ENCODE results near the gene CFAP45.
A peak's percentile ranks its signal among the peaks of the same experiment; 100 is the strongest.

The CFAP45 gene

GRCh38 chr1:159935719-159936272 is 35.8 kb upstream of the CFAP45 start:
- no peak for DNase-seq

GRCh38 chr1:159935305-159935704 is 35.3 kb upstream of the CFAP45 start:
- DNase-seq: no peak

- DNase-seq: no peak
Observed at GRCh38 chr1:159934136-159935039, 34.4 kb upstream of the CFAP45 start.

- DNase-seq: no peak
Observed at GRCh38 chr1:159933347-159933746, 33.4 kb upstream of the CFAP45 start.

- no peak for DNase-seq
Observed at GRCh38 chr1:159932296-159933285, 32.6 kb upstream of the CFAP45 start.

DNA sequence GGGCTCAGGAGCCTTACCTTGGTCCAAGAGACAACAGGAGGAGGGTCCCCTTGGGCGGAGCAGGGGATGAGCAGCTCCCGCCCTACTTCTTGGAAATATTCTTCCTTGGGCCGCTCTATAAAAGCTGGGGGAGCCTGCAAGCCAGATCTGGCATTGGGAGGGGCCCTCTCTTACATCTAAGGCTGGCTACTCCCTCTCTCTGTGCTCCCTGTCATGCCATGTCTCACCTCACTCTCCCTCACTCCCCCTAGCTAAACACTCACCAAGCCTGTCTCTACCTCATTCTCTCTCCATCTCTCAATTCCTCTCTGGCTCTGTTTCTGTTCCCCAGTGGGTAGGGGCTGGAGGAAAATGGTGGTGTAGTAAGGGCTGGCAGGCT is 31.8 kb upstream of the CFAP45 start:
- DNase-seq: no peak

DNA sequence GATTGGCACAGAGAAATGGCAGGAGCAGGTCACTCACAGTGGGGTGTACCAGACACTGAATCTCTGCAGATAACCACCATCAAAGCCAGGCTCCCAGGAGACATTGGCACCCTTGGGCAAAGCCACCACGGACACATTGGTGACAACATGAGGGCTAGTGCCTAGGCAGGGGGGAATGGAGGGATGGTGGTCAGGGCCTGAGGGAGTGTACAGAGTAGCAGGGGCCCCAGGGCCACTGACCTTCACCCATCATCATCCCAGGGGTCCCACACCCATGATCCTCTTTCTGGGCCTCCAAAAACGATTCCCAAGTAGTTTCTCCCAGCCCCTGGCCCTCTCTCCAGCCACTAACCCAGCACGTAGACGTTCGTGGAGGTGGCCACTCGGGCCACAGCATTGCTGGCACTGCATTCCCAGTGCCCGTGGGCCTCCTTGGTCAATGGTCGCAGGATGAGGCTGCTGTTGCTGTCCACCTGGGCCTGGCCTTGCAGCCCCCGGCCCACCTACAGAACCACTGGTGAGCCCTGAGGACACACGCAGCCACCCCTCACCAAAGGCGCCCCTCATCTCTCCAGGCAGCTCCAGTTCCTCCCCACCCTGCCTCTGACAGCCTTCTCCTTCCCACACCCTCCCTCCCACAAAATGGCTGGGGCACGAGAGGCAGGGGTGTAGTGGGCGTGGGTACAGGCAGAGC is 31.3 kb upstream of the CFAP45 start:
- no peak for DNase-seq

DNA sequence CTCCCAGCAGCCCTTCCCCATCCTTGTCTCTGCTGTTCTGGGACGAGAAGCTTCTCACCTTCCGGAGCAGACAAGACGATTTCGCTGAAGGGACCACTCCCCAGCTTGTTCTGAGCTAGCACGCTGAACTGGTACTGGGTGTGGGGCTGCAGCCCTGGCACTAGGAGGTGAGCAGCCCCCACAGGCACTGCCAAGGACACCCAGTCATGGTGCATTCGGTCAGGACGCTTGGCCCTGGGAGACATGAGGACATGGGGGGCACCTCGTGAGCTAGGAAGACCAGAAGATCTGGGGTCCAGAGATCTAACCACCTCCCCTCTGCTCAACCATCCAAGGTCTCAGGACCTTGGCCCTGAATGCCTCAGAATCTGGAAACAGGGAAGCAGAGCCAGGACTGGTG is 30.7 kb upstream of the CFAP45 start:
- no peak for DNase-seq

DNA sequence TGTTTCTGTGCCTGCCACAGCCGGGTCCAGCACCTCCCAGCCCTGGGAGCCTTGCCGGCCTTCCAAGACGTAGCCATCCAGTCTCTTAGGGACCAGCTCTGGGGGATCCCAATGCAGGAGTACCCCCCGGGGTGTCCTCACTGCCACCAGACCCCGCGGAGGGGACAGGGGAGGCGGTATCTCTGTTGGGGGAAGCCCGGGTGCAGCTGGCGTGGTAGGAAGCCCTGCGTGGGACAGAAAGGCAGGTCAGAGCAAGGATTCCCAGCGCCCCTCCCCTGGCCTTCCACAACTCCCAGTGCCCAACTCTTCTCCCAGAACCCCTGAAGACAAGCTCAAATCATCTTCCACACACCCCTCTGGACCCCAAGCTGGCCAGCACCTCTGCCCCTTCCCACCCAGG is 30.3 kb upstream of the CFAP45 start:
- no peak for DNase-seq

GRCh38 chr1:159929155-159930051 is 29.4 kb upstream of the CFAP45 start:
- DNase-seq: no peak

- DNase-seq: no peak
Observed at GRCh38 chr1:159928491-159929050, 28.6 kb upstream of the CFAP45 start.

DNA sequence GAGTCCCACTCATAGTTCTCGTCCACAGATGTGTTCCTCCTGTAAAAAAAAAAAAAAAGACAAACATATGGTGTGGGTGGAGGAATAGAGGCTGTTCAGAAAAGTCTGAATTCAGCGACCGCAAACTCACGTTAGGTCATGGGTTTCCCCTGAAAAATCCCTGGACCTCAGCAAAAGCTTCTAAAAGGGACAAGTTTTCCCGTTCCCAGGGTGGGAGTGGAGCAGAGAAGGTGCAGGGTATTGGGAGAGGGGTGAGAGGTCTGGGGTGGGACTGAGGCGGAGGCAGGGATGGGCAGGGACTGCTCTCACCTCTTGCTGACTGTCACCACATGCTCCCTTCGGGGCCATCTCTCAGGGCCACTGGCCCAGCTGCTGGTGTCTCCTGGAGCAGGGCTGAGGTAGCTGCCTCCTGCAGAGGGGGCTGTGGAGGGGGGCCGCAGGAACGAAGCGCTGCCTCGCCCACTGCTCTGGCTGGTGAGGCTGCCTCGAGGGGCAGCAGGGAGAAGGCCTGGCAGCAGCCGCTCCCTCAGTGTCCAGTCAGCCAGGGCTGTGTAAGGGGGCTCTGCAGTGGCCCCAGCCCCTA is 28.0 kb upstream of the CFAP45 start:
- no peak for DNase-seq

DNA sequence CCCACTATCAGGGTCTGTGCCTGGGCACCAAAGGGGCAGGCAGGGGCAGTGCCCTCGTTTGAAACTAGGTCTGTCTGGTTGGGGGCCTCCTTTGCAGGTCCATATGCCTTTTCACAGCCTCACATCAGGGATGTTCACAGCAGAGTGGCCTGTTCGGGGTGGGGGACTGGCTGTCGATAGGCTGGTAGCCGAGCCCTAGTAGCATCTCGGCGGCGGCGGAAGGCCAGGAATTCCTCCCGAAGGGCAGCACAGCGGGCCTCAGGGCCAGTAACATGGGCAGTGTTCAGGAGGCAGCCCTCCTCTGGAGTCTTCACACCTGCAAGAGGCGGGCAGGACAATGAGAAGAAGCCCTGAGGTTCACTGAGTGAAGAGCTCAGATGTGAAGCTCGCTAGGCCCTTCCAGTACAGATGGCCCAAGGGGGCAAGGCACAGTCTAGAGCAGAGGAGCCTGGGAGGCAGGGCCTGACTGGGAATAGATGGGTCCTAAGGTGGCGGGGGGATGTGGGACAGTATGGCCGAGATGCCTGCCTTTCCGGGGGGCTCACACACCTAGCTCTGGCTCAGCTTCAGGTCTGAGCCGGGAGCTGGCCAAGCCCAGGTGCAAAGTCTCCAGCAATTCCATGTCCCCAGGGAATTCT is 27.4 kb upstream of the CFAP45 start:
- no peak for DNase-seq

DNA sequence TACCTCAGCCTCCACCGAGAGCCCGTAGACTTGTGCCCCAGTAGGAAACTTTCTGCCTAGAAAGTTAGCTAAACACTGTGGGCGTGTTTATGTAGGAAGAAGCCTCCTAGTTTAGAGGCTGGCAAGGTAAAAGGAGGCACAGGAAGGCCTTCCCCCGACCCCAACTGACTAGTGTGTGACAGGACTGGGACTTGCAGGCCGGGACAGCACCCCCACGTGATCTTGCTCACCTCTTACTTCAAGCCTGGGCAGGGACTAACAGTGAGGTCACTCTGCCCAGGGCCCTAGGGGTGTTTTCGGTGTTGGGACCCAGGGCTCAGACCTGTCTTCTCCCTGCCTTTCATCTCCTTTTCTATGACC is 25.7 kb upstream of the CFAP45 start:
- no peak for DNase-seq

GRCh38 chr1:159924791-159925718 is 25.1 kb upstream of the CFAP45 start, which contains the start of gene TAGLN2:
Gene TAGLN2 (minus strand): TSS chr1:159925507. CDS start chr1:159920509, 4,998 bp downstream.
- no peak for DNase-seq

DNA sequence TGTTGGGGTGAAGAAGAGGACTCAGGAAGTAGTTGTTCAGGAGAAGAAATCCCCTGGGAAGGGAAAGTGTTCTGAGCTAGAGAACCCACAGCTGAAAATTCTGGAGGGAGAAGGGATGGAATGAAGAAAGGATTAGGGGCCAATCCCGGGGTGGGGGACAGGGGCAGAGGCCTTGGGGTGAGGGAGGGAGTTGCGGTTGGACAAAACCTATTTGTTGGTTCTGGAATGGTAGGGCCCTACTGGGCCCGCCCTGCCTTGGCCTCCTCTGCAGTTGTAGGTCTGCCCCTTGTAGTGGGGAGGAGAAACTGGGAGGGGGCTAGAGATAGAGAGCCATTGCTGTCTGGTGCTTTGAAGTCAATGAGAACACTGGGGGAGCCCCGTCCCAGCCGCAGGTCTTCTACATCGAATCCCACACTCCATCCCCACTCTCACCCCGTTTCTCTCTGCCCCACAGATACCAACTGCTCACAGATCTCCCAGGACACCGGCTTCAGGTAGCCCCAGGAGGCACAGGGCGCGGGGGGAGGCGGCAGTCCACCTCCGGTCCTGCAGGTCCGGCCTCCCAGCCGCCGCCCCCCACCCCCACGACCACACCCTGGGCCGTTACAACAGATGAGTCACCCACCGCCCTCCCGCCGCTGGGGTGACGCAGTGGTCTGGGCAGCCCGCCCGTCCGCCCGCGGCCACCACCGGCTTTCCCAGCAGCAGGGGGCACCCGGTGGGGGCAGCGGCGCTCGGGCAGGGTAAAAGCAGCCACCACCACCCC is 24.2 kb upstream of the CFAP45 start:
- no peak for DNase-seq

DNA sequence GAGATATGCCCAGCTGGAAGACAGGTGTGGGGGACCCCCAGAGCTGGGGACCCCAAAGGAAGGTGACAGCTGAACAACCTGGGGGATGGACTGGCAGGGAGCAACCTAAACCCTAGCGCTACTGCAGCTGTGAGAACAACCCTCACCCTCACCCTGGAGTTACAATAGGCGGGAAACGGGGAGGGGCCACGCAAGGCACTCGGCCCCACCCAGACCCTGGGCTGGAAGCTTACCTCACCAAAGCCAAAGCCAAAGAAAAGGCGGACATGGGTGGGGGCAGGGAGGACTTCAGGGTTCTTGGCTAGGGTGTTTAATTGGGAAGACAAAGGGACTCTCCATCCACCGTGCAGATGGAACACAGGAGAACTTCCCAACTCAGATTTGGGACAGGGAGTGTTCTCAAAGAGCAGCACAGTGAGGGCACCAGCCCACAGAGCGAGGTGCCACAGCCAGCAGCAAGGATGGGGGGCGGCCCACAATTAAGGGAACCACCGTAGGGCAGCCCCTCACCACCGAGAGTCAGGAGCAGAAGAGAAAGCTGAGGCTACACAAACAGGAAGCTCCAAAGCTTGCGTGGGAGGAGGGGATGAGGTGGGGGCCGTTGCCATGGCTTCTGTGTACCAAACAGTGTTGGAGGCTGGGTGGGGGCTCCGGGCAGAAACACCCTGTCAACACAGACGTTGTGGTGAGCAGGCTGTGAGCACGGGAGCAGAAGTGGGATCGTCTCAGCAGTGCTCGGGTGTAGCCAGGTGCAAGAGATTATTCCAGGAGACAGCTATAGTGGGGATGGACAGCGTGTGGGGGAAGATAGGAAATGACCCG is 23.4 kb upstream of the CFAP45 start:
- peak; percentile 55 for DNase-seq

All from NCI-H1092 treated with DMSO at 0.1 percent for 48 hours (cell line).